Right lobe of liver (tissue), 6 donors: ENCODE results near the gene ALDH1B1. TPM values are rescaled to one million over a fixed set of nuclear protein-coding genes. Genes with fewer than 3 reads are reported as not detected.

Experiments
- ATAC-seq, 4 donors: fragments of 200-7000 bp; cut with Tn5 transposase; one replicate each; pipeline ENCODE4 v1.9.1; 2020; ENCODE audit warnings: mild to moderate bottlenecking in 4 of 4, moderate library complexity in 4 of 4
- DNase-seq, 3 donors: peaks; one replicate each; pipeline ENCODE4 v3.0.0-alpha.2; 2020
- H3K27ac ChIP-seq, 3 donors: fragments of 200-600 bp; one replicate each; pipeline ENCODE4 v1.8.0; 2022
- H3K27me3 ChIP-seq, 2 donors: fragments of 200-600 bp; one replicate each; pipeline ENCODE4 v1.8.0; 2022
- H3K36me3 ChIP-seq, 4 donors: fragments of 200-600 bp; sonication (generic) in 1 of 4; one replicate each; pipeline versions ENCODE4 v1.5.1 to v1.8.0; 2017 to 2022; ENCODE audit warnings: control low read depth in 1 of 4
- H3K4me1 ChIP-seq, 4 donors: fragments of 200-600 bp; sonication (generic) in 1 of 4; one replicate each; pipeline versions ENCODE4 v1.5.1 to v1.8.0; 2017 to 2022; ENCODE audit warnings: control low read depth in 1 of 4
- H3K4me3 ChIP-seq, 3 donors: fragments of 200-600 bp; one replicate each; pipeline ENCODE4 v1.8.0; 2022
- H3K9me3 ChIP-seq, 4 donors: fragments of 200-600 bp; sonication (generic) in 1 of 4; one replicate each; pipeline versions ENCODE4 v1.5.1 to v1.8.0; 2017 to 2022; ENCODE audit warnings: control low read depth in 1 of 4
- POLR2A ChIP-seq: fragments of 450-650 bp; IDR thresholded peaks from one replicate; pipeline ENCODE4 v1.6.1; 2017; ENCODE audit warnings: antibody characterized with exemption, mild to moderate bottlenecking
- WGBS: methylation state at CpG from one replicate; pipeline ENCODE4 v1.1.6; 2018; ENCODE audit warnings: low coverage, low lambda C conversion rate; ENCODE audit not compliant: insufficient coverage; ENCODE audit errors: missing lambda C conversion rate; 5-methylcytosine and 5-hydroxymethylcytosine counted together
- intact Hi-C, 2 donors: fragments of 100-400 bp; cut with DNase I; formaldehyde crosslinking; loops; one replicate each; pipeline versions ENCODE4 v1.11.2 to v1.14.1; 2022
- total RNA-seq, 6 experiments: library from RNA; depleted of rRNA in 2 of 6; stranded (reverse); fragments of >200 nt in 2 of 6; fragmentation: NEBNext Ultra II Directional in 3 of 6; extraction: Animal tissue kit (Norgen Biotek cat#: 25700) in 3 of 6; gene quantifications; one replicate each; pipeline versions ENCODE4 v1.1.0 to v1.2.4, GENCODE V29; 2016 to 2023
- TF ChIP-seq, protein P1 (sequence below), 4 donors: fragments of 200-600 bp in 3 of 4; fragments of 450-650 bp in 1 of 4; IDR thresholded peaks; one replicate each; pipeline versions ENCODE4 v1.5.1 to v1.8.0; 2016 to 2022; ENCODE audit warnings: antibody characterized with exemption in 4 of 4, mild to moderate bottlenecking in 2 of 4
- donor health status: DM: no; HTN: yes; CAD: no.
- donor health status: DM: no; HTN: no; CAD: no.
- donor health status: DM: no; HTN: no; CAD: no.
- donor health status: DM: no; HTN: yes; CAD: no.
- donor health status: DM: no; HTN: yes; CAD: no.

Gene ALDH1B1
- total RNA-seq, 6 experiments from 2014 or later: 61.6 to 179 (median 81.8) TPM

DNA sequence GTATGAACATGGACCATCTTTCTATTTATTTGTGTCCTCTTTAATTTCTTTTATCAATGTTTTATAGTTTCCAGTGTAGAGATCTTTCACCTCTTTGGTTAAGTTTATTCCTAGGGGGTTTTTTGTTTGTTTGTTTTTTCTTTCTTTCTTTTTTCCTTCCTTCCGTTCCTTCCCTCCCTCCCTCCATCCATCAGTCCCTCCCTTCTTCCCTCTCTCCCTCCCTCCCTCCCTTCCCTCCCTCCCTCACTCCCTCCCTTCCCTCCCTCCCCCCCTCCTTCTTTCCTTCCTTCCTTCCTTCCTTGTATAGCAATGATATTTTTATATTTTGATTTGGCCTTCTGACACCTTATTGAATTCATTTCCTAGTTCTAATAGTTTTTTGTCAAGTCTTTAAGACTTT, 55.2 kb downstream of the ALDH1B1 start:
- no peaks in the 10 kb centered on the region for H3K27me3 ChIP-seq
- no peaks in the 10 kb centered on the region for H3K4me1 ChIP-seq
- no peak for DNase-seq
- 38% methylated on average over 1 of the region's 1 CpG for WGBS
- TF ChIP-seq POLR2A: no peak
- TF ChIP-seq, protein P1, sequence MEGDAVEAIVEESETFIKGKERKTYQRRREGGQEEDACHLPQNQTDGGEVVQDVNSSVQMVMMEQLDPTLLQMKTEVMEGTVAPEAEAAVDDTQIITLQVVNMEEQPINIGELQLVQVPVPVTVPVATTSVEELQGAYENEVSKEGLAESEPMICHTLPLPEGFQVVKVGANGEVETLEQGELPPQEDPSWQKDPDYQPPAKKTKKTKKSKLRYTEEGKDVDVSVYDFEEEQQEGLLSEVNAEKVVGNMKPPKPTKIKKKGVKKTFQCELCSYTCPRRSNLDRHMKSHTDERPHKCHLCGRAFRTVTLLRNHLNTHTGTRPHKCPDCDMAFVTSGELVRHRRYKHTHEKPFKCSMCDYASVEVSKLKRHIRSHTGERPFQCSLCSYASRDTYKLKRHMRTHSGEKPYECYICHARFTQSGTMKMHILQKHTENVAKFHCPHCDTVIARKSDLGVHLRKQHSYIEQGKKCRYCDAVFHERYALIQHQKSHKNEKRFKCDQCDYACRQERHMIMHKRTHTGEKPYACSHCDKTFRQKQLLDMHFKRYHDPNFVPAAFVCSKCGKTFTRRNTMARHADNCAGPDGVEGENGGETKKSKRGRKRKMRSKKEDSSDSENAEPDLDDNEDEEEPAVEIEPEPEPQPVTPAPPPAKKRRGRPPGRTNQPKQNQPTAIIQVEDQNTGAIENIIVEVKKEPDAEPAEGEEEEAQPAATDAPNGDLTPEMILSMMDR (IDR thresholded peaks at IDR 0.05): no peak
- ATAC-seq: no peak
- H3K27ac ChIP-seq: no peak overlapping the region
- peaks cover 0 to 5% (median 2%) of the 10 kb centered on the region in 4 donors for H3K9me3 ChIP-seq
- no peaks in the 10 kb centered on the region for H3K36me3 ChIP-seq
- intact Hi-C loops: no loop called here
- H3K4me3 ChIP-seq: no peak overlapping the region

Other genes with a start within 250 kb of the ALDH1B1 start
- 1 to 10 TPM in 2 of 6 experiments, under 1 TPM in 3, not detected in 1; 0.20 to 2.7 (median 0.44) TPM for gene IGFBPL1, start 31.8 kb downstream of the ALDH1B1 start, total RNA-seq
- 1 to 10 TPM in 5 of 6 experiments, under 1 TPM in 1; 0.87 to 4.5 (median 1.7) TPM for gene ANKRD18A, start 227.9 kb downstream of the ALDH1B1 start, total RNA-seq